Stimulated activated CD8-positive, alpha-beta memory T cell treated with anti-CD3 and anti-CD28 coated beads, Interleukin-15, amount 100 ng/mL, for 4 hours (primary cell): Measurements from ENCODE around the gene DDHD1.

ENCODE experiments used
- DNase-seq, 2 donors: peaks; one replicate each; pipeline ENCODE4 v3.0.0-alpha.2; 2020; ENCODE audit warnings: low read depth in 2 of 2

Gene DDHD1

GRCh38 chr14:52995998-52996397 lies 157.1 kb downstream of the DDHD1 start:
- DNase-seq: no peak

GRCh38 chr14:52992236-52992870 lies 160.8 kb downstream of the DDHD1 start:
- no peak for DNase-seq

- DNase-seq: no peak
Observed at GRCh38 chr14:52988139-52988538, 165.0 kb downstream of the DDHD1 start.

- DNase-seq: no peak
Observed at GRCh38 chr14:52987514-52987913, 165.6 kb downstream of the DDHD1 start.

DNA sequence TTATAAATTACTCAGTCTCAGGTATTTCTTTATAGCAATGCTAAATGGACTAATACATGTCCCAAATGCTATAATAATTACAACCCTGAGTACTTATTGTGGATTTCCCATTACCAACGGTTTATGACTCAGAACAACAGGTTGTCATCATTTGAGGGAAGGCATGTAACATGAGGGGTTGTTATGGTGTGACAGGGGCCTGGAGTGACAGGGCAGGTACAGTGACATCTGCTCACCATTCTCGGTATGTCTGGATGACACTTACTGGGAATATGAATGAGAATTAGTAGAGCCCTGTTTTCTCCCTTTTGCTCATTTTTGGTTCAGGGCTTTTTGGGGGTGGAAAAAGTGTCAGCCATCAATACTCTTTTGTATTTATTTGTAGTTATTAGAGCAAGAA lies 166.1 kb downstream of the DDHD1 start:
- DNase-seq: no peak
